Vagina (tissue), 2 donors: ENCODE data around the gene PRDM1. TPM values are rescaled to one million over a fixed set of nuclear protein-coding genes. Genes with fewer than 3 reads are reported as not detected.

Experiments
- DNase-seq, 2 donors: peaks; one replicate each; pipeline ENCODE4 v3.0.0-alpha.2; 2017; ENCODE audit errors: extremely low spot score in 2 of 2
- H3K27ac ChIP-seq: fragments of 200-600 bp; sonication (generic); one replicate; pipeline ENCODE4 v1.5.1; 2019
- H3K27me3 ChIP-seq: fragments of 200-600 bp; sonication (generic); one replicate; pipeline ENCODE4 v1.5.1; 2019
- H3K36me3 ChIP-seq, 2 donors: fragments of 200-600 bp; sonication (generic); one replicate each; pipeline ENCODE4 v1.5.1; 2017 to 2019
- H3K4me1 ChIP-seq: fragments of 200-600 bp; sonication (generic); one replicate; pipeline ENCODE4 v1.5.1; 2019
- H3K4me3 ChIP-seq, 2 donors: fragments of 200-600 bp; sonication (generic); 1 replicate in 1 of 2; 2 replicates in 1 of 2; pipeline ENCODE4 v1.5.1; 2016 to 2019
- H3K9me3 ChIP-seq: fragments of 200-600 bp; sonication (generic); one replicate; pipeline ENCODE4 v1.5.1; 2019
- POLR2A ChIP-seq, 2 donors: fragments of 450-650 bp; IDR thresholded peaks; one replicate each; pipeline ENCODE4 v1.6.1; 2017; ENCODE audit warnings: antibody characterized with exemption in 2 of 2, mild to moderate bottlenecking in 2 of 2, moderate library complexity in 2 of 2
- POLR2AphosphoS5 ChIP-seq, 2 donors: sonication (generic); formaldehyde crosslinking; IDR thresholded peaks; one replicate each; pipeline ENCODE4 v1.9.0; 2017; ENCODE audit warnings: antibody characterized with exemption in 2 of 2, mild to moderate bottlenecking in 2 of 2, low read depth in 1 of 2; ENCODE audit not compliant: insufficient read depth in 1 of 2
- intact Hi-C: fragments of 100-400 bp; cut with DNase I; formaldehyde crosslinking; loops from one replicate; pipeline ENCODE4 v1.15.1; 2023
- total RNA-seq: library from RNA; depleted of rRNA; stranded (reverse); fragments of >200 nt; gene quantifications from one replicate; pipeline ENCODE4 v1.2.3, GENCODE V29; 2016
- TF ChIP-seq, protein P1 (sequence below), 3 experiments: fragments of 450-650 bp in 2 of 3; fragments of 200-600 bp in 1 of 3; sonication (generic) in 1 of 3; IDR thresholded peaks; one replicate each; pipeline ENCODE4 v1.5.1; 2017 to 2019; ENCODE audit warnings: antibody characterized with exemption in 3 of 3, mild to moderate bottlenecking in 2 of 3, moderate library complexity in 2 of 3

The PRDM1 gene
- 27.0 TPM for total RNA-seq

DNA sequence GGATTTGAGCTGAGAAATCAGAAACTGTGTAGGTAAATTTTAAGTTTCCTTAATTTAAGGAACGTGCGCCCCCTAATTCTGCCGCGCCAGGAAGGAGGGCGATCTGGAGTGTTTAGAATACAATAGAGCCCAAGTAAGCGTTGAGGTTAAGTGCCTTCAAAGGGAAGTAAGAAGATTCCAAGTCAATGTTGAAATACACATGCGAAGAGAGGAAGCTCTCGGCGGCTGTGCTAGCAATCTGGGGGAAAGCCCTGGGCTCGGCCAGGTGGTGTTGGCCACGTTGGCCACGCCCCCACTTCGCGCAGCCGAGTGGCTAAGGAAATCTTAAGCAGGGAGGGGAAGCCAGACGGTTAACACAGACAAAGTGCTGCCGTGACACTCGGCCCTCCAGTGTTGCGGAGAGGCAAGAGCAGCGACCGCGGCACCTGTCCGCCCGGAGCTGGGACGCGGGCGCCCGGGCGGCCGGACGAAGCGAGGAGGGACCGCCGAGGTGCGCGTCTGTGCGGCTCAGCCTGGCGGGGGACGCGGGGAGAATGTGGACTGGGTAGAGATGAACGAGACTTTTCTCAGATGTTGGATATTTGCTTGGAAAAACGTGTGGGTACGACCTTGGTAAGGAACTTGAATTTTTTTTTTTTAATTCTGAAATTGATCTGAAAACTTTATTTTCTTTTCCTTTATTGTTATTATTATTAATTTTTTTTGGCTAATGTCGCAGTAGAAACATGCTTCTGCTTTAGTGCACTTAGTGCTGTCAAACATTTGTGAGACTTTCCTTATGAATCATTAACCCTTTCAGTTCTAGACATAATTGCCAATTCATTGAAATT is at the start of gene PRDM1:
TSS of gene PRDM1 (plus strand) at position 353 of the 830 bp plus-strand sequence. CDS start at position 571, 218 bp downstream.
- Histone ChIP-seq H3K4me3 (peak within 1 kb of the TSS; percentile 50 to 55), H3K9me3 (no peaks in the 10 kb centered on the region), H3K27me3 (no peaks in the 10 kb centered on the region), H3K27ac (peak within 1 kb of the TSS; percentile 85), H3K4me1 (peaks cover 40% of the 10 kb centered on the region), H3K36me3 (no peaks in the 10 kb centered on the region)
- intact Hi-C loops = no loop called here
- TF ChIP-seq, protein P1, sequence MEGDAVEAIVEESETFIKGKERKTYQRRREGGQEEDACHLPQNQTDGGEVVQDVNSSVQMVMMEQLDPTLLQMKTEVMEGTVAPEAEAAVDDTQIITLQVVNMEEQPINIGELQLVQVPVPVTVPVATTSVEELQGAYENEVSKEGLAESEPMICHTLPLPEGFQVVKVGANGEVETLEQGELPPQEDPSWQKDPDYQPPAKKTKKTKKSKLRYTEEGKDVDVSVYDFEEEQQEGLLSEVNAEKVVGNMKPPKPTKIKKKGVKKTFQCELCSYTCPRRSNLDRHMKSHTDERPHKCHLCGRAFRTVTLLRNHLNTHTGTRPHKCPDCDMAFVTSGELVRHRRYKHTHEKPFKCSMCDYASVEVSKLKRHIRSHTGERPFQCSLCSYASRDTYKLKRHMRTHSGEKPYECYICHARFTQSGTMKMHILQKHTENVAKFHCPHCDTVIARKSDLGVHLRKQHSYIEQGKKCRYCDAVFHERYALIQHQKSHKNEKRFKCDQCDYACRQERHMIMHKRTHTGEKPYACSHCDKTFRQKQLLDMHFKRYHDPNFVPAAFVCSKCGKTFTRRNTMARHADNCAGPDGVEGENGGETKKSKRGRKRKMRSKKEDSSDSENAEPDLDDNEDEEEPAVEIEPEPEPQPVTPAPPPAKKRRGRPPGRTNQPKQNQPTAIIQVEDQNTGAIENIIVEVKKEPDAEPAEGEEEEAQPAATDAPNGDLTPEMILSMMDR (IDR thresholded peaks at IDR 0.05) = peak in 2 of 3 experiments; percentile 12 to 17
- TF ChIP-seq POLR2AphosphoS5 (IDR thresholded peaks at IDR 0.05; ENCODE audit: insufficient read depth in 1 of 2, low read depth in 1 of 2) (peak; percentile 47 to 92), POLR2A (IDR thresholded peaks at IDR 0.05) (peak in 1 of 2 donors; percentile 85)
- no peak for DNase-seq

DNA sequence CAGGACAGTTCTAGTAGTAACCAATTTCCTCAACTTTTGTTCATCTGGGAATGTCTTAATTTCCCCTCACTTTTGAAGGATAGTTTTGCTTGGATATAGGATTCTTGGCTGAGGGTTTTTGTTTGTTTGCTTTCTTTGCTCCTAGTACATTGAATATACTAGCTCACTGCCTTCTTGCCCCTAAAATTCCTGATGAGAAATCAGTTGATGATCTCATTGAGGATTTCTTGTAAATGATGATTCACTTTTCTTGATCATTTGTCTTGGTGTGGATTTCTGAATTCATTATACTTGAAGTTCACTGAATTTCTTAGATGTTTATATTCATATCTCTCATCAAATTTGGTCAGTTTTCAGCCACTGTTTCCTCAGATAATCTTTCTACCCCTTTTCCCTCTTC is 49.1 kb upstream of the PRDM1 start:
- Histone ChIP-seq H3K27me3 (no peaks in the 10 kb centered on the region), H3K36me3 (no peaks in the 10 kb centered on the region), H3K4me3 (no peak overlapping the region), H3K9me3 (no peaks in the 10 kb centered on the region), H3K4me1 (no peaks in the 10 kb centered on the region), H3K27ac (no peak overlapping the region)
- DNase-seq = no peak
- no peak for TF ChIP-seq POLR2A (IDR thresholded peaks at IDR 0.05)
- TF ChIP-seq, protein P1 (IDR thresholded peaks at IDR 0.05) = no peak
- intact Hi-C loops = no loop called here

DNA sequence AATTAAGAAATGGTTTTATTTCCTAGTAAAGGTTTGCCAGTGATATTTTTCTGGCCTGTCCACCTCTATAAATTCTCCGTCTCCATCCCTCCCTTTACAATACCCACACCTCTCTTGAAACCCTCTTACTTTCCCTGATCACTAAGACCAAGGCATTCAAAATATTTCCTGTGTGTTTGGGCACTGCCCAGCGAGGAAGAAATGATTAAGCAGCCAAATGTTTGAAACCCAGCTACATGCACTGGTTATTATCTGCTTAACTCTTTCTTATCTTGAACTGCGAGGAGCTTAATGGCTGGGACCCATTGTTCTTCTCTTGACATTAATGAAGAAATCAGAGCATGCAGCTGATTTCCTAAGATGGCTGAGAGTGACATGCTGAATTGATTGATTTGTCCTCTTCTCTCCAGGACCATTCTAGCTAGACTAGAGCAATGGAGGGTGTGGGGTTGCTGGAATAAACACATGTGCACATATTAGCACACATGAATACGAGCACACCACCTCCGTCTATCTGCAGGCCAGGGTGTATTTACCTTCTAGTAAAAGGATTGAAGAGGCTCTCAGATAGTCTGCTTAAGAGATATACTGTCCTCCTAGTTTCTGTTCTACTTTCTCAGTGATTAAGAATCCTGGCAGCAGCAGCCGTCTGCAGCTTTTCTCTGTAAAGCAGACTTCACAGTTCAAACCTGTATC is 46.1 kb upstream of the PRDM1 start:
- TF ChIP-seq POLR2A (IDR thresholded peaks at IDR 0.05) (no peak), POLR2AphosphoS5 (IDR thresholded peaks at IDR 0.05; ENCODE audit: insufficient read depth in 1 of 2, low read depth in 1 of 2) (no peak)
- TF ChIP-seq, protein P1 (IDR thresholded peaks at IDR 0.05) = no peak
- no peaks in the 10 kb centered on the region for H3K4me1 ChIP-seq
- H3K27me3 ChIP-seq = no peaks in the 10 kb centered on the region
- no peak for DNase-seq
- H3K9me3 ChIP-seq = no peaks in the 10 kb centered on the region
- H3K36me3 ChIP-seq = no peaks in the 10 kb centered on the region
- H3K4me3 ChIP-seq = no peak overlapping the region
- H3K27ac ChIP-seq = no peak overlapping the region
- intact Hi-C loops = no loop called here

DNA sequence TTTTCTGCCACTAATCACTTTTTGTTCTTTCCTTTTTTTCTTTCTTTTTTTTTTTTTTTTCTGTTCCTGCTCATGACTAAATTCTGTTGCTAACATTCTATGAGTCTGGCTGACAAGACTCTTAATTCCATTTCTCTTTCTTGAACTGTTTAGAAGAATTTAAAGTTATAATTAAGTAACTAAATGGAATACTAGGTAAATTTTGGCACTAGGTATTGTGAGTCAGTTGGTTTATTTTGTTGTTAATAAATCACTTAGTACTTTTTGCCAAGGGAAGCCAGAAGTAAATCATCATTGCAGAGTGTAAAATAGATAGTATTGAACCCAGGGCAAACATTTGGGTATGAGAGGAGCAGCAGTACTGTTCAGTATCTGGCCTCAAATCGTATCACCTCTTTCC is 42.0 kb upstream of the PRDM1 start:
- Histone ChIP-seq H3K9me3 (no peaks in the 10 kb centered on the region), H3K36me3 (no peaks in the 10 kb centered on the region), H3K27ac (no peak overlapping the region), H3K4me1 (no peaks in the 10 kb centered on the region), H3K4me3 (no peak overlapping the region), H3K27me3 (no peaks in the 10 kb centered on the region)
- intact Hi-C loops = no loop called here
- DNase-seq = no peak
- TF ChIP-seq POLR2A (IDR thresholded peaks at IDR 0.05) = no peak
- no peak for TF ChIP-seq POLR2AphosphoS5 (IDR thresholded peaks at IDR 0.05; ENCODE audit: insufficient read depth in 1 of 2, low read depth in 1 of 2)
- TF ChIP-seq, protein P1 (IDR thresholded peaks at IDR 0.05) = no peak

DNA sequence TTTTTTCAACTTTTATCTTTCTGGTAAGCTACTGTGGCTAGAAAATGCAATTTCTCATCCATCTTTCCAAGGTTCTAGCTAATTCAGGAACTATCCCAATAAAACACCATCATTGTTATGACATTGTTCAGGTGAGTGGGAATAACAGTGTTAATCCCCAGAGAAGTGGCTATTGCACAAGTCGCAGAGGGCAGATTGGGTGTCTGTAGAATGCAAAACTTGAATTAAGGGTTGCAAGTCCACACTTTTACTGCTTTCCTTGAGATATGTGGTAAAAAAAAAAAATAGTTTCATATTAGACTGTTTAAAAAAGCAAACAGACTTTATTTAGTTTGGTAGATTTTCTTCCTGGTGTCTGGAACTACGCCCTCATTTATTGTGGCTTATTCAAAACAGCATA is 41.1 kb upstream of the PRDM1 start:
- H3K4me1 ChIP-seq = no peaks in the 10 kb centered on the region
- H3K36me3 ChIP-seq = no peaks in the 10 kb centered on the region
- H3K27ac ChIP-seq = no peak overlapping the region
- H3K27me3 ChIP-seq = no peaks in the 10 kb centered on the region
- DNase-seq = no peak
- no peak for TF ChIP-seq POLR2A (IDR thresholded peaks at IDR 0.05)
- TF ChIP-seq, protein P1 (IDR thresholded peaks at IDR 0.05) = no peak
- no peak for TF ChIP-seq POLR2AphosphoS5 (IDR thresholded peaks at IDR 0.05; ENCODE audit: insufficient read depth in 1 of 2, low read depth in 1 of 2)
- intact Hi-C loops = no loop called here
- no peaks in the 10 kb centered on the region for H3K9me3 ChIP-seq
- H3K4me3 ChIP-seq = no peak overlapping the region
